GM18951 (cell line): ENCODE measurements around the gene TIMMDC1.
"Not testable (repeated sequence)": the region's sequence is repeated elsewhere in the genome, so short reads cannot be mapped to it uniquely, and the experiment has no call there.

Source experiments
- POLR2A ChIP-seq: IDR thresholded peaks from 4 replicates; pipeline ENCODE4 v1.6.1; 2011; ENCODE audit warnings: mild to moderate bottlenecking; ENCODE audit not compliant: insufficient read length, insufficient read depth; ENCODE audit errors: extremely low read depth
- in situ Hi-C: fragments of 300-500 bp; cut with MboI; formaldehyde crosslinking; loops from one replicate; pipeline ENCODE4 v1.12.0; 2022; ENCODE audit warnings: low sequenced_read_pairs, mixed read lengths, inconsistent platforms; ENCODE audit not compliant: unreplicated experiment

Gene TIMMDC1

GRCh38 chr3:119527714-119528113 is 29.4 kb downstream of the TIMMDC1 start:
- in situ Hi-C loops = no loop called here
- no peak for TF ChIP-seq POLR2A

GRCh38 chr3:119529883-119530282 is 31.5 kb downstream of the TIMMDC1 start:
- no peak for TF ChIP-seq POLR2A
- in situ Hi-C loops = no loop called here

- in situ Hi-C loops = no loop called here
- TF ChIP-seq POLR2A = no peak
Measured at GRCh38 chr3:119530456-119530855, 32.1 kb downstream of the TIMMDC1 start.

GRCh38 chr3:119531151-119531550 is 32.8 kb downstream of the TIMMDC1 start:
- in situ Hi-C loops = no loop called here
- TF ChIP-seq POLR2A = no peak

GRCh38 chr3:119534296-119534695 is 35.9 kb downstream of the TIMMDC1 start:
- in situ Hi-C loops = no loop called here

GRCh38 chr3:119536757-119537156 is 38.4 kb downstream of the TIMMDC1 start:
- in situ Hi-C loops = no loop called here
- TF ChIP-seq POLR2A = no peak

More at GRCh38 chr3:119534296-119534695, 35.9 kb downstream of the TIMMDC1 start:
- no peak for TF ChIP-seq POLR2A

GRCh38 chr3:119538772-119539171 is 40.4 kb downstream of the TIMMDC1 start:
- TF ChIP-seq POLR2A = no peak
- in situ Hi-C loops = no loop called here

GRCh38 chr3:119541547-119541946 is 43.2 kb downstream of the TIMMDC1 start:
- in situ Hi-C loops = no loop called here
- TF ChIP-seq POLR2A = no peak

GRCh38 chr3:119542168-119542767 is 43.9 kb downstream of the TIMMDC1 start:
- in situ Hi-C loops = no loop called here
- no peak for TF ChIP-seq POLR2A

- in situ Hi-C loops = no loop called here
- no peak for TF ChIP-seq POLR2A
Measured at GRCh38 chr3:119543147-119543546, 44.8 kb downstream of the TIMMDC1 start.

- in situ Hi-C loops = no loop called here
- no peak for TF ChIP-seq POLR2A
Measured at GRCh38 chr3:119547227-119547626, 48.9 kb downstream of the TIMMDC1 start.

GRCh38 chr3:119548341-119548740 is 50.0 kb downstream of the TIMMDC1 start:
- no peak for TF ChIP-seq POLR2A
- in situ Hi-C loops = no loop called here

GRCh38 chr3:119550192-119550910 is 52.0 kb downstream of the TIMMDC1 start:
- TF ChIP-seq POLR2A = peak; percentile 34
- in situ Hi-C loops = no loop called here

- in situ Hi-C loops = no loop called here
- TF ChIP-seq POLR2A = no peak
Measured at GRCh38 chr3:119551598-119551997, 53.3 kb downstream of the TIMMDC1 start.

GRCh38 chr3:119552928-119553327 is 54.6 kb downstream of the TIMMDC1 start:
- in situ Hi-C loops = not testable (repeated sequence)
